GM21447 (cell line): ENCODE results near the gene HERC5.
"Not testable (repeated sequence)": the region's sequence is repeated elsewhere in the genome, so short reads cannot be mapped to it uniquely, and the experiment has no call there.

Source experiments
- ATAC-seq: cut with Tn5 transposase; IDR thresholded peaks from one replicate; pipeline ENCODE4 v1.9.1; 2021; ENCODE audit not compliant: unreplicated experiment

HERC5 gene

DNA sequence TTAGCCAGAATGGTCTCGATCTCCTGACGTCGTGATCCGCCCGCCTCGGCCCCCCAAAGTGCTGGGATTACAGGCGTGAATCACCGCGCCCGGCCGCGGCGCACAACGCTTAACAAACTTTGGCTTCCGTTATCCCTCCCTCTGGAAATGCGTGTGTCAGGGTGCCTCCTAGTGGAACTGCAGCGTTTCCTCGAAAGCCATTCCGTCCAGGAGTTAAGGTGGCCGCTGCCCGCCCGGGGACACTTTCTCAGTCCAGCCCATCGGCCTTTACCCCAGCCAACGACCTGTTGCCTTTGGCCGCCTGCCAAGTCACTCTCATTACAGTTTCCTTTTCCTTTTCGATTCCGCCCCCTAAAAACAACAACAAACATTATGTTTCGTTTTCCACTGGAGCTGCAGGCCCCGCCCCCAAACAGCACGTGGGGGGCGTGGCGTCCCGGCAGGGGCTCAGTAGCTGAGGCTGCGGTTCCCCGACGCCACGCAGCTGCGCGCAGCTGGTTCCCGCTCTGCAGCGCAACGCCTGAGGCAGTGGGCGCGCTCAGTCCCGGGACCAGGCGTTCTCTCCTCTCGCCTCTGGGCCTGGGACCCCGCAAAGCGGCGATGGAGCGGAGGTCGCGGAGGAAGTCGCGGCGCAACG is at the start of gene HERC5:
HERC5 (plus strand) TSS at position 450 of the 637 bp plus-strand sequence; CDS start at position 601, 151 bp downstream.
- ATAC-seq, result peak; percentile 88

DNA sequence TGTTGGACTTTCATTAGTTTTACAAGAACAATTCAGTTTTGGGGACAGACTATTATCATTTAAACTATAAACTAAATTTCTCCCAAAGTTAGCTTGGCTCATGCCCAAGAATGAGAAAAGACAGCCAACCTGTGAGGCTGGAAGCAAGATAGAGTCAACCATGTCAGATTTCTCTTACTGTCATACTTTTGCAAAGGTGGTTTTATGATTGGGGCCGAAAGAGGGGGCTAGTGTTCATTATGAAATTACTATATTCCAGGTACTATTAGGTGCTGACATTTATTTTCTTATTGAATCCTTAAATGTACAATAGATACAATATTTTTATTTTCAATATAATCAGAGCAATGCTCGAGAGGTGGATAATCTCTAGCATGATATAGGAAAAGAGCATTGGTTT is 47.7 kb upstream of the HERC5 start:
- no peak for ATAC-seq

DNA sequence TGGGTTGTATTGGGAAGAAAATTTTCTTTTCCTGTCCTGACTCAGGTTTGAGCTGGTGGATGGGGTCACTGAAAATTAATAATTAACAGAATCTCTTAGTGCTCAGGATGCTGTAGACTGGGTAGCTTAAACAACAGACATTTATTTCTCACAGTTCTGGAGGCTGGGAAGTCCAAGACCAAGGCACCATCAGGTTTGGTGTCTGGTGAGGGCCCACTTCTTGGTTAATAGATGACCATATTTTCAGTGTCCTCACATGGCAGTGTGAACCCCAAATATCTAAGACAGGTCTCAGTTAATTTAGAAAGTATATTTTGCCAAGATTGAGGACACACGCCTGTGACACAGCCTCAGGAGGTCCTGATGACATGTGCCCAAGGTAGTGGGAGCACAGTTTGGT is 47.1 kb upstream of the HERC5 start:
- no peak for ATAC-seq

GRCh38 chr4:88411491-88412096 is 45.3 kb upstream of the HERC5 start:
- ATAC-seq, result no peak

- ATAC-seq, result no peak
Observed at GRCh38 chr4:88413801-88414200, 43.1 kb upstream of the HERC5 start.

DNA sequence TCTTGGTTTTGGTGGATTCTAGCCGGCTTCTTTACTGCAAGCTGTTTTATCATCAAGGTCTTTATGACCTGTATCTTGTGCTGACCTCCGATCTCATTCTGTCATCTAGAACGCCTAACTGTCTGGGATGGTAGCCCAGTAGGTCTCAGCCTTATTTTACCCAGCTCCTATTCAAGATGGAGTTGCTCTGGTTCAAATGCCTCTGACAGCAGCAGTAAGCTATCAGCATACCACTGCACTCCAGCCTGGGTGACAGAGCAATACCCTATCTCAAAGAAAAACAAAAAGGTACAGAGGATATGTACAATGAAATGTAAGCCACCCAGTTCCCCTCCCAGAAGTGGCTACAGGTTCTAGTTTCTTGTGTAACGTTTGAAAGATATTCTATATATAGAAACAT is 42.2 kb upstream of the HERC5 start:
- ATAC-seq, result no peak

GRCh38 chr4:88415982-88416381 is 40.9 kb upstream of the HERC5 start:
- no peak for ATAC-seq

DNA sequence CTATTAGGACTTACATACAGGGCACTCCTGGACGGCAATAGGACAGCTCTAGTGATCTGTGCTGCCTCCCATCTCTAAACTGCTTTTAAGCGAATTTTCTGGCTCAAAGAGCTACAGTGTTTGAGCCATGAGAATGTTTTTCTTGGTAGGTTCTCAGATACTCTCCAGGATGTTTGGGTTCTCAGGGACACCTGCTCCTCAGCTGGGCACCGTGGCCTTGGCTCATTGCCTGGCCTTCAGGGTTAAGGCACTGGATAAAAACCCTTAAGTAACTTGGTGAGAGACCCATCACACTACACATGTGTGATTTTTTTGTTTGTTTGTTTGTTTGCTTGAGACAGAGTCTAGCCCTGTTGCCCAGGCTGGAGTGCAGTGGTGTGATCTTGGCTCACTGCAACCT is 38.5 kb upstream of the HERC5 start:
- ATAC-seq, result no peak

- peak; percentile 84 for ATAC-seq
Observed at GRCh38 chr4:88419874-88420273, 37.0 kb upstream of the HERC5 start.

DNA sequence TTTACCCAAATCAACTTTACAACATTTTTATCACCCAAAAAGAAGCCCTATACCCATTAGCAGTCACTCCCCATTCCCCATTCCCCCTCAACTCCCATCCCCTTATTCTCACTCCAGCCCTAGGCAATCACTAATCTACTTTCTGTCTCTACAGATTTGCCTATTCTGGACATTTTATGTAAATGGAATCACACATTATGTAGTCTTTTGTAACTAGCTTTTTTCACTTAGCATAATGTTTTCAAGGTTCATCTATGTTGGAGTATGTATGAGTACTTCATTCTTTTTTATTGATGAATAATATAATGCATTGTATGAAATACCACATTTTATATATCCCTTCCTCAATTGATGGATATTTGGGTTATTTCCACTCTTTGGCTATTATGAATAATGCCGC is 36.1 kb upstream of the HERC5 start:
- no peak for ATAC-seq

GRCh38 chr4:88422403-88422802 is 34.5 kb upstream of the HERC5 start:
- no peak for ATAC-seq

DNA sequence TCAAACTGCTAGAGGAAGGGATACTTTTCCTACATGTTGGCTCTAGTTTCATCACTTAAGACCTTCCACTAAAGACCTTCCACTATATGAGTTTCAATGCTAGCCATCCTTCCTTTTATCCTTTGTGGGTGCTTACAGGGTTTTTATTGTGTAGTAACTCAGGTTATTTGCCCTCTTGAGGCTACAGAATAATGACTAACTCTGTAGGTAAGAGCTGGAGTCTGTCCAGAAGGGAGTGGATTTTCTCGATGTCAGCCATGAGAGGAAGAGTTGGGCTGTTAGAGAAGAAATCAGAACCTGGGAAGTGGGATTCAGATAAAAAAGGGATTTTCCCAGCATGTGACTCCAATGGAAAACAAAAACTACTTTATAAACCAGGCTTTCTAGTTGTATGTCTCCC is 27.5 kb upstream of the HERC5 start:
- no peak for ATAC-seq

GRCh38 chr4:88435987-88436693 is 20.8 kb upstream of the HERC5 start:
- no peak for ATAC-seq

- ATAC-seq, result not testable (repeated sequence)
Observed at GRCh38 chr4:88437873-88438272, 19.0 kb upstream of the HERC5 start.

GRCh38 chr4:88439161-88439760 is 17.7 kb upstream of the HERC5 start:
- ATAC-seq, result no peak

DNA sequence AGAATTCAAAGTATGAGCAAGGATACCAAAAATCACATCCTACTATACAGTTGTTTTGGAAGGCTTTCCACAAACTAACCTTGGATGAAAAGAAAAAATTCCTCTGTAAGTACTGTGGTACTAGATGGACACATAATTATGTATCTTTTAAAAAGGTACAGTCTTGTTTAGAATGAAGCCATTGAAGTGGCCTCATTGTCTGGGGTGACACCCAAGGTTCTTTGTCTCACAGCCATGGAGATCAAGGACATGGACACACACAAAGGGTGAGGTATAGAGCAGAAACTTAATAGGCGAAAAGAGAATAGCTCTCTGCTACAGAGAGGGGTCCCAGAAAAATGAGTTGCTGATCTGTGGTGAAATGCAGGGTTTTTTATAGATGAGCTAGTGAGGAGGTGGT is 16.8 kb upstream of the HERC5 start:
- no peak for ATAC-seq

GRCh38 chr4:88441696-88442095 is 15.2 kb upstream of the HERC5 start:
- ATAC-seq, result no peak

- no peak for ATAC-seq
Observed at GRCh38 chr4:88442689-88443191, 14.2 kb upstream of the HERC5 start.

- no peak for ATAC-seq
Observed at GRCh38 chr4:88443486-88443885, 13.4 kb upstream of the HERC5 start.

DNA sequence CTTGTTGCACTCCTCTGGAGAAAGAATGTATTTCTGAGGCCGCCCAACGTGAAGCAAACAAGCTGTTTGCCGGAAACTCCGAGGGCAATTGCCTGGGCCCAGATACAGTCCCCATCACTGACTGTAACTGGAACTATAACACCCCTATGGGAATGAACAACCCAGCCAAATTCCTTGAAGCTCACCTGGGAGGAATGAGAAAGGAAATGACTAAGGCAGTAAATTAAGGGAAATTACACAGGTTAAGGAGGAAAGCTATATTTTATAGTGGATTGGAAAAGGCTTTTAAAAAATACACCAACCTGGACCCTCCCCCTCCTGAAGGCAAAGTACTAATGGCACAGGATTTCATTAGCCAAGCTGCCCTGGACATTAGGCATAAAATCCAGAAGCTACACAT is 11.7 kb upstream of the HERC5 start:
- no peak for ATAC-seq

DNA sequence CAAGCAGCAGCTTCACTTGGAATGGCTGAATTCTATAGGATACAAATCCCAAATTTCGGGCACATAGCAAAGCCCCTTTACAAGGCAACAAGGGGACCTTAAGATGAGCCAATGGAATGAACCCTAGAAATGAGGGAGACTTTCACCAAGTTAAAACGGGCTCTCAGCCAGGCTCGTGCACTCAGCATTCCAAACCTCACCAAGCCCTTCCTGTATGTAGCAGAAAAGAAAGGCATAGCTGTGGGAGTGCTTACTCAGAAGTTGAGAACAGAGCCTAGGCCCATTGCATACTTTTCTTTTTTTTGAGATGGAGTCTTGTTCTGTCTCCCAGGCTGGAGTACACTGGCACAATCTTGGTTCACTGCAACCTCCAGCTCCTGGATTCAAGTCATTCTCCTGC is 10.8 kb upstream of the HERC5 start:
- no peak for ATAC-seq
